Left ventricle myocardium inferior (tissue), 1 donor: ENCODE data around the gene DHPS. TPM values are rescaled to one million over a fixed set of nuclear protein-coding genes. Genes with fewer than 3 reads are reported as not detected.
"Not testable (repeated sequence)": the region's sequence is repeated elsewhere in the genome, so short reads cannot be mapped to it uniquely, and the experiment has no call there.

ENCODE experiments used
- DNase-seq: peaks from one replicate; pipeline ENCODE4 v3.0.0-alpha.2; 2020
- H3K27ac ChIP-seq: fragments of 200-600 bp; replicated peaks from 2 replicates; pipeline ENCODE4 v1.8.0; 2021
- H3K27me3 ChIP-seq: fragments of 200-600 bp; 2 replicates; pipeline ENCODE4 v1.8.0; 2021; ENCODE audit warnings: low read depth
- H3K36me3 ChIP-seq: fragments of 200-600 bp; 2 replicates; pipeline ENCODE4 v1.8.0; 2021
- H3K4me1 ChIP-seq: fragments of 200-600 bp; 2 replicates; pipeline ENCODE4 v1.8.0; 2021
- H3K4me3 ChIP-seq: fragments of 200-600 bp; 2 replicates; pipeline ENCODE4 v1.8.0; 2021; ENCODE audit warnings: mild to moderate bottlenecking, moderate library complexity
- H3K9me3 ChIP-seq: fragments of 200-600 bp; replicated peaks from 2 replicates; pipeline ENCODE4 v1.8.0; 2021
- intact Hi-C: fragments of 100-400 bp; cut with micrococcal nuclease; formaldehyde crosslinking; loops from one replicate; pipeline ENCODE4 v1.11.0; 2022
- total RNA-seq: library from RNA; stranded (reverse); fragmentation: NEBNext Ultra II Directional; extraction: Animal tissue kit (Norgen Biotek cat#: 25700); gene quantifications from one replicate; pipeline ENCODE4 v1.2.1, GENCODE V29; 2021
- TF ChIP-seq, protein P1 (sequence below): fragments of 200-600 bp; IDR thresholded peaks from 2 replicates; pipeline ENCODE4 v1.8.0; 2021; ENCODE audit warnings: antibody characterized with exemption, mild to moderate bottlenecking, borderline replicate concordance
- donor health status: DM: no; HTN: yes; CAD: no; lungs with severe emphysema.

Gene DHPS
- total RNA-seq, 1 donor from 2014 or later = 50.8 TPM

DNA sequence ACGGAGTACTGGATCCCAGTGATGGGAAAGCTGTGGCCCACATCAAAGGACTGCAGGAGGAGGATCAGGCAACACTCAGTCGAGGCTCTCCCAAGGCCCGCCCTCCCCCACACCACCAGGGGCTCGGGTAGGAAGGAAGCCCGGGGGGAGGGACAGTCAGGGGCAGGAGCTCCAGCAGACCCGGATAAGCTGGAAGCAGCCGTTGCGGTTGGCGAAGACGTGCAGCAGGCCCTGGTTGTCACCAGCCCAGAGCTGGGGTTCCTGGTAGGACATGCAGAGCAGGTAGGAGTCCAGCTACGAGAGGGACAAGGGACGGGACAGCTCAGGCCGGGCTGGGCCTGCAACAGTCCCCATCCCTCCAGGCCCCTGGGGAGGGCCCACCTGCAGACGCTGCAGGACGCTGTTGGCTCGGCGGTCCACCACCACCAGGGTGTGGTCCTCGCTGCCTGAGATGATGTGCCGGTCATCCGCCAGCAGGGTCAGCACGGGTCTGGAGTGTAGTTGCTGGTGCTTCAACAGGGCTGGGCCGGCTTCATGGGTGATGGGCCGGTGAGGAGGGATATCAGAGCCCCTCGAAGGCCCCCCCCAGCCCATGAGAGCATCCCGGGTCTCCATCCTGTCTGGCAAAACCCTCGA is 8.0 kb upstream of the DHPS start:
- DNase-seq = no peak
- Histone ChIP-seq H3K36me3 (no peaks in the 10 kb centered on the region), H3K9me3 (no peaks in the 10 kb centered on the region), H3K27ac (no peak overlapping the region), H3K27me3 (no peaks in the 10 kb centered on the region), H3K4me1 (no peaks in the 10 kb centered on the region), H3K4me3 (no peak overlapping the region)
- intact Hi-C loops = no loop called here
- TF ChIP-seq, protein P1, sequence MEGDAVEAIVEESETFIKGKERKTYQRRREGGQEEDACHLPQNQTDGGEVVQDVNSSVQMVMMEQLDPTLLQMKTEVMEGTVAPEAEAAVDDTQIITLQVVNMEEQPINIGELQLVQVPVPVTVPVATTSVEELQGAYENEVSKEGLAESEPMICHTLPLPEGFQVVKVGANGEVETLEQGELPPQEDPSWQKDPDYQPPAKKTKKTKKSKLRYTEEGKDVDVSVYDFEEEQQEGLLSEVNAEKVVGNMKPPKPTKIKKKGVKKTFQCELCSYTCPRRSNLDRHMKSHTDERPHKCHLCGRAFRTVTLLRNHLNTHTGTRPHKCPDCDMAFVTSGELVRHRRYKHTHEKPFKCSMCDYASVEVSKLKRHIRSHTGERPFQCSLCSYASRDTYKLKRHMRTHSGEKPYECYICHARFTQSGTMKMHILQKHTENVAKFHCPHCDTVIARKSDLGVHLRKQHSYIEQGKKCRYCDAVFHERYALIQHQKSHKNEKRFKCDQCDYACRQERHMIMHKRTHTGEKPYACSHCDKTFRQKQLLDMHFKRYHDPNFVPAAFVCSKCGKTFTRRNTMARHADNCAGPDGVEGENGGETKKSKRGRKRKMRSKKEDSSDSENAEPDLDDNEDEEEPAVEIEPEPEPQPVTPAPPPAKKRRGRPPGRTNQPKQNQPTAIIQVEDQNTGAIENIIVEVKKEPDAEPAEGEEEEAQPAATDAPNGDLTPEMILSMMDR = no peak

- no peaks in the 10 kb centered on the region for H3K9me3 ChIP-seq
- no peak for DNase-seq
- TF ChIP-seq, protein P1 = no peak
- H3K36me3 ChIP-seq = no peaks in the 10 kb centered on the region
- no peak overlapping the region for H3K4me3 ChIP-seq
- intact Hi-C loops = no loop called here
- H3K27ac ChIP-seq = no peak overlapping the region
- no peaks in the 10 kb centered on the region for H3K4me1 ChIP-seq
- H3K27me3 ChIP-seq = no peaks in the 10 kb centered on the region
Observed at GRCh38 chr19:12689012-12689411, 7.3 kb upstream of the DHPS start.

DNA sequence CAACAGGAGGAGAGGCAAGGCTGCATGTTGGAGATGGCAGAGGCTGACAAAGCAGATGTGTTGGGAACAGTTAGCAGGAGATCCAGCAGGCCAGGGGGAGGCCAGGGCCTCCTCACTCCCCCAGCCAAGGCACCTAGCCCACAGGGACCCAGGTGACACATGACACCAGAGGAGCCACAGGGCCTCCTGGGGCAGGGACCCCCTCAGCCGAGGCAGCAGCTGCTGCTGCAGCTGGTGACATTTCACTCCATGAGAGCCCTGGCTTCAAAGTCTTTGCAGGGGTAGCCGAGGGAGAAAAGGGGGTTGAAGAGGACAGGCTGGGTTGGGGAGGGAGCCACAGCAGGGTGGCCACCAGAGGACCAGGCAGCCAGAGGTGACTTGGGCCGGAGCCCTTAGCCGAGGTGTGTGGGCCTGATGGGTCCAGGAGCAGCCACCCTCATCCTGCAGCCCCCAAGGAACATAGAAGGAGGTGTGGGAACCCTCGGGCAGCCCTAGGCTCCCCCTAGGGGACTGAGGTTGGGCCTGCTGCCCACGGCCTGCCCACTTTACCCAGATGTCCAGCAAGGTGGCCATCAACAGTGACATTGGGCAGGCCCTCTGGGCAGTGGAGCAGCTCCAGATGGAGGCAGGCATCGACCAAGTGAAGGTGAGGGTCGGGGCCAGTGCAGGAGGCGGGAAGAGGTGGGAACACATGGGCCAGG is 6.0 kb upstream of the DHPS start, which contains the start of gene GNG14:
Gene GNG14, plus strand, starts transcription at position 503 of the 701 bp plus-strand sequence. Its CDS starts 51 bp downstream, at position 554.
- no peak for DNase-seq
- no peaks in the 10 kb centered on the region for H3K36me3 ChIP-seq
- H3K9me3 ChIP-seq = no peaks in the 10 kb centered on the region
- TF ChIP-seq, protein P1 = no peak
- no peaks in the 10 kb centered on the region for H3K27me3 ChIP-seq
- intact Hi-C loops = no loop called here
- no peak within 1 kb of the TSS for H3K27ac ChIP-seq
- no peaks in the 10 kb centered on the region for H3K4me1 ChIP-seq
- H3K4me3 ChIP-seq = no peak within 1 kb of the TSS

DNA sequence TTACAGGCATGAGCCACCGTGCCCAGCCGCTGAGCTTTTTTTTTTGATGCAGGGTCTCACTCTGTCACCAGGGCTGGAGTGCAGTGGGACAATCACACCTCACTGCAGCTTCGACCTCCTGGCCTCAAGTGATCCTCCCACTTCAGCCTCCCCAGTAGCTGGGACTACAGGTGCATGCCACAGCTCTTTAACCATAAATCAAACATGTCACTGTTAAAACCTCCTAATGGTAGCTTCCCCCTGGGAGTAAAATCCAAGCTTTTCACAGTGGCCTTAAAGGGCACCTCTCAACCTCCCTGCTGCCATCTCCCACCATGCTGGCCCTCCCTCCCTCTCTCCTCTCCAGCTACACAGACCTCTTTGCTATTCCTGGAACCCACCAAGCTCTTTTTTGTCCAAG is 4.2 kb upstream of the DHPS start:
- intact Hi-C loops = no loop called here
- TF ChIP-seq, protein P1 = no peak

GRCh38 chr19:12680034-12680433 is 1.6 kb downstream of the DHPS start:
- intact Hi-C loops = no loop called here
- Histone ChIP-seq H3K27ac (no peak overlapping the region), H3K9me3 (no peaks in the 10 kb centered on the region), H3K4me1 (peaks cover 25% of the 10 kb centered on the region), H3K4me3 (no peak overlapping the region), H3K27me3 (no peaks in the 10 kb centered on the region), H3K36me3 (peaks cover 51% of the 10 kb centered on the region)
- TF ChIP-seq, protein P1 = no peak
- DNase-seq = no peak

More for the DNA sequence above, 4.2 kb upstream of the DHPS start:
- Histone ChIP-seq H3K9me3 (no peaks in the 10 kb centered on the region), H3K4me1 (peaks cover 14% of the 10 kb centered on the region), H3K36me3 (no peaks in the 10 kb centered on the region), H3K4me3 (no peak overlapping the region), H3K27me3 (no peaks in the 10 kb centered on the region), H3K27ac (no peak overlapping the region)
- no peak for DNase-seq

GRCh38 chr19:12678039-12678438 is 3.6 kb downstream of the DHPS start:
- H3K36me3 ChIP-seq = peaks cover 70% of the 10 kb centered on the region
- DNase-seq, H3K27ac ChIP-seq, intact Hi-C loops, H3K27me3 ChIP-seq, H3K9me3 ChIP-seq, H3K4me3 ChIP-seq: not testable (repeated sequence)
- peaks cover 25% of the 10 kb centered on the region for H3K4me1 ChIP-seq
